Adrenal gland (tissue), 12 donors: Measurements from ENCODE around the gene ALX4. TPM values are rescaled to one million over a fixed set of nuclear protein-coding genes. Genes with fewer than 3 reads are reported as not detected.

Experiments
- DNase-seq, 7 donors: peaks; one replicate each; pipeline ENCODE4 v3.0.0-alpha.2; 2019 to 2020
- H3K27ac ChIP-seq, 5 donors: fragments of 200-600 bp; sonication (generic) in 4 of 5; 1 replicate in 3 of 5; 2 replicates in 2 of 5; pipeline versions ENCODE4 v1.5.1 to v1.8.0; 2016 to 2020; ENCODE audit warnings: mild to moderate bottlenecking in 1 of 5
- H3K27me3 ChIP-seq: fragments of 200-600 bp; 2 replicates; pipeline ENCODE4 v1.8.0; 2021
- H3K36me3 ChIP-seq, 2 donors: fragments of 200-600 bp; replicated peaks in 1 of 2; 1 replicate in 1 of 2; 2 replicates in 1 of 2; pipeline versions ENCODE4 v1.5.1 to v1.8.0; 2018 to 2022
- H3K4me1 ChIP-seq, 2 donors: fragments of 200-600 bp; replicated peaks in 1 of 2; 1 replicate in 1 of 2; 2 replicates in 1 of 2; pipeline versions ENCODE4 v1.5.1 to v1.8.0; 2018 to 2021
- H3K4me3 ChIP-seq, 4 donors: fragments of 200-600 bp; sonication (generic) in 3 of 4; one replicate each; pipeline ENCODE4 v1.5.1; 2016 to 2018
- H3K9me3 ChIP-seq, 3 donors: fragments of 200-600 bp; sonication (generic) in 1 of 3; replicated peaks in 1 of 3; 1 replicate in 2 of 3; 2 replicates in 1 of 3; pipeline versions ENCODE4 v1.5.1 to v1.8.0; 2016 to 2021
- CTCF ChIP-seq, 6 experiments: fragments of 450-650 bp in 4 of 6; fragments of 200-600 bp in 2 of 6; sonication (generic) in 1 of 6; IDR thresholded peaks; 1 replicate in 5 of 6; 2 replicates in 1 of 6; pipeline versions ENCODE4 v1.5.1 to v1.8.0; 2016 to 2021; ENCODE audit warnings: antibody characterized with exemption in 6 of 6, mild to moderate bottlenecking in 2 of 6, moderate library complexity in 1 of 6
- POLR2A ChIP-seq, 2 donors: fragments of 450-650 bp; IDR thresholded peaks; one replicate each; pipeline ENCODE4 v1.6.1; 2017; ENCODE audit warnings: antibody characterized with exemption in 2 of 2, mild to moderate bottlenecking in 2 of 2, moderate library complexity in 1 of 2
- WGBS, 4 donors: extraction: QIAGEN DNeasy Blood & Tissue Kit in 2 of 4; methylation state at CpG; one replicate each; pipeline versions ENCODE4 v1.1.5 to v1.1.7; 2013 to 2017; 5-methylcytosine and 5-hydroxymethylcytosine counted together
- intact Hi-C, 2 donors: fragments of 100-400 bp; cut with DNase I; formaldehyde crosslinking; loops; one replicate each; pipeline versions ENCODE4 v1.14.1 to v1.15.0; 2022 to 2023
- polyA plus RNA-seq, 3 donors: library from polyadenylated mRNA; stranded (reverse); fragments of 200-250 nt in 2 of 3; fragments of 350-450 nt in 1 of 3; fragmentation: Illumina TruSeq in 1 of 3; extraction: RNeasy Lipid Tissue Mini Kit (QIAGEN cat#74804) in 1 of 3; gene quantifications; one replicate each; pipeline ENCODE4 v1.2.3, GENCODE V29; 2013 to 2014
- total RNA-seq, 9 donors: library from RNA; depleted of rRNA in 4 of 9; stranded (reverse); fragments of >200 nt in 4 of 9; fragments of 120-200 nt in 1 of 9; fragmentation: NEBNext Ultra II Directional in 1 of 9; extraction: Animal tissue kit (Norgen Biotek cat#: 25700) in 1 of 9; gene quantifications; one replicate each; pipeline versions ENCODE4 v1.1.0 to v1.2.4, GENCODE V29; 2013 to 2023
- donor health status: healthy with polysubstance abuse.
- donor health status: Bipolar disorder and iron deficiency.
- donor health status: DM: yes; HTN: yes; CAD: no.
- donor health status: DM: no; HTN: no; CAD: no.
- donor health status: DM: no; HTN: no; CAD: no.
- donor health status: DM: yes; HTN: yes; CAD: no.

ALX4 gene
- total and polyA plus RNA-seq, 12 donors = 0.03 to 0.06 TPM; not detected in 10

GRCh38 chr11:44338026-44338425, 28.1 kb upstream of the ALX4 start:
- H3K27me3 ChIP-seq = peaks cover 32% of the 10 kb centered on the region
- DNase-seq = no peak
- 31 to 58% (median 47%) methylated on average over 11 of the region's 11 CpGs for WGBS, 4 donors
- TF ChIP-seq POLR2A (IDR thresholded peaks at IDR 0.05) (no peak), CTCF (IDR thresholded peaks at IDR 0.05) (no peak)
- H3K4me3 ChIP-seq = no peak overlapping the region
- no peaks in the 10 kb centered on the region for H3K4me1 ChIP-seq
- intact Hi-C loops = no loop called here
- H3K36me3 ChIP-seq = no peaks in the 10 kb centered on the region
- H3K27ac ChIP-seq = no peak overlapping the region
- no peaks in the 10 kb centered on the region for H3K9me3 ChIP-seq

- 48 to 64% (median 56%) methylated on average over 6 of the region's 6 CpGs for whole genome bisulfite sequencing, 4 donors
- Histone ChIP-seq H3K4me3 (no peak overlapping the region), H3K36me3 (no peaks in the 10 kb centered on the region), H3K9me3 (no peaks in the 10 kb centered on the region), H3K4me1 (no peaks in the 10 kb centered on the region), H3K27ac (no peak overlapping the region), H3K27me3 (peaks cover 32% of the 10 kb centered on the region)
- no peak for DNase-seq
- no peak for TF ChIP-seq POLR2A (IDR thresholded peaks at IDR 0.05)
- TF ChIP-seq CTCF (IDR thresholded peaks at IDR 0.05) = no peak
- intact Hi-C loops = no loop called here
These were observed 26.0 kb upstream of the ALX4 start for GRCh38 chr11:44335919-44336318.

GRCh38 chr11:44335052-44335760, 25.3 kb upstream of the ALX4 start:
- intact Hi-C loops = no loop called here
- Histone ChIP-seq H3K9me3 (no peaks in the 10 kb centered on the region), H3K36me3 (no peaks in the 10 kb centered on the region), H3K4me1 (no peaks in the 10 kb centered on the region), H3K27me3 (peaks cover 29% of the 10 kb centered on the region), H3K27ac (no peak overlapping the region), H3K4me3 (no peak overlapping the region)
- WGBS, 4 donors = 41 to 54% (median 49%) methylated on average over 12 of the region's 12 CpGs
- TF ChIP-seq POLR2A (IDR thresholded peaks at IDR 0.05) = no peak
- TF ChIP-seq CTCF (IDR thresholded peaks at IDR 0.05) = no peak
- no peak for DNase-seq

GRCh38 chr11:44334356-44335004, 24.5 kb upstream of the ALX4 start:
- TF ChIP-seq POLR2A (IDR thresholded peaks at IDR 0.05) (no peak), CTCF (IDR thresholded peaks at IDR 0.05) (no peak)
- H3K9me3 ChIP-seq = no peaks in the 10 kb centered on the region
- no peak for DNase-seq
- intact Hi-C loops = no loop called here
- peaks cover 36% of the 10 kb centered on the region for H3K27me3 ChIP-seq
- no peaks in the 10 kb centered on the region for H3K36me3 ChIP-seq
- 46 to 61% (median 52%) methylated on average over 3 to 7 of the region's 7 CpGs for WGBS, 4 donors
- H3K4me3 ChIP-seq = no peak overlapping the region
- no peak overlapping the region for H3K27ac ChIP-seq
- no peaks in the 10 kb centered on the region for H3K4me1 ChIP-seq
